HCT116 (cell line): Measurements from ENCODE around the gene DNMT3A. TPM values are rescaled to one million over a fixed set of nuclear protein-coding genes. Genes with fewer than 3 reads are reported as not detected.

Source experiments
- ATAC-seq: fragments of 200-7000 bp; cut with Tn5 transposase; 2 replicates; pipeline ENCODE4 v1.9.1; 2020; ENCODE audit warnings: mild to moderate bottlenecking, moderate library complexity
- BruUV-seq: library from RNA; stranded (reverse); fragments of 400-500 nt; replicated peaks from 2 replicates; lab custom pipeline; 2021; lab: Mats Ljungman, UMichigan
- CTCF ChIA-PET: fragments of 300-600 bp; sonication (Branson Sonifier 250); formaldehyde crosslinking; loops from one replicate; lab custom pipeline; 2021; ENCODE audit warnings: antibody characterized with exemption; lab: Charles Lee
- POLR2A ChIA-PET: fragments of 300-600, 350-600 bp; sonication (Branson Sonifier 250); formaldehyde crosslinking; loops from one replicate; lab custom pipeline; 2021; ENCODE audit warnings: antibody characterized with exemption; lab: Charles Lee
- RAD21 ChIA-PET, 2 experiments: fragments of 300-600 bp; sonication (Branson Sonifier 250); formaldehyde crosslinking; loops; one replicate each; lab custom pipeline; 2023; ENCODE audit warnings: low total read pairs in 2 of 2; ENCODE audit not compliant: uncharacterized antibody in 2 of 2, unreplicated experiment in 2 of 2, low non-redundant PET in 1 of 2; lab: Charles Lee
- DNase-seq: peaks from one replicate; pipeline ENCODE4 v3.0.0-alpha.2; 2010; ENCODE audit warnings: low read depth, low spot score
- H2AFZ ChIP-seq: fragments of 200-600 bp; shearing (Covaris generic), sonication (generic); 2 replicates; pipeline ENCODE4 v1.6.1; 2017; ENCODE audit warnings: low read depth, mixed run types, mixed read lengths, antibody characterized with exemption, low read length; ENCODE audit not compliant: poor library complexity, severe bottlenecking
- H3K27ac ChIP-seq: 2 replicates; pipeline ENCODE4 v1.5.1; 2012; ENCODE audit warnings: low read depth, low read length
- H3K27me3 ChIP-seq: fragments of 200-600 bp; sonication (generic); 2 replicates; pipeline ENCODE4 v1.6.1; 2016; ENCODE audit warnings: mixed run types, low read length, mixed read lengths; ENCODE audit not compliant: insufficient read depth
- H3K36me3 ChIP-seq, 2 experiments: fragments of 200-500 bp in 1 of 2; fragments of 200-600 bp in 1 of 2; sonication (Bioruptor generic) in 1 of 2; sonication (generic) in 1 of 2; 2 replicates each; pipeline versions ENCODE4 v1.5.1 to v1.6.1; 2014 to 2016; ENCODE audit warnings: low read length in 2 of 2, inconsistent platforms in 1 of 2, mixed read lengths in 1 of 2, mixed run types in 1 of 2; ENCODE audit not compliant: insufficient read depth in 2 of 2, control insufficient read depth in 1 of 2
- H3K4me1 ChIP-seq, 2 experiments: fragments of 200-600 bp in 1 of 2; sonication (generic) in 1 of 2; 2 replicates each; pipeline versions ENCODE4 v1.5.1 to v1.6.1; 2012 to 2017; ENCODE audit warnings: low read length in 2 of 2, inconsistent platforms in 1 of 2, mild to moderate bottlenecking in 1 of 2, mixed read lengths in 1 of 2, mixed run types in 1 of 2, moderate library complexity in 1 of 2; ENCODE audit not compliant: insufficient read depth in 2 of 2, control insufficient read depth in 1 of 2
- H3K4me2 ChIP-seq: fragments of 200-600 bp; sonication (generic); 2 replicates; pipeline ENCODE4 v1.6.1; 2017; ENCODE audit warnings: mixed run types, low read length, mixed read lengths
- H3K4me3 ChIP-seq, 2 experiments: fragments of 200-600 bp in 1 of 2; sonication (generic) in 1 of 2; replicated peaks in 1 of 2; 2 replicates each; pipeline ENCODE4 v1.5.1; 2011 to 2016; ENCODE audit warnings: low read length in 2 of 2, control low read depth in 1 of 2, low read depth in 1 of 2, mild to moderate bottlenecking in 1 of 2, mixed read lengths in 1 of 2, mixed run types in 1 of 2
- H3K79me2 ChIP-seq: fragments of 200-600 bp; sonication (generic); 2 replicates; pipeline ENCODE4 v1.6.1; 2017; ENCODE audit warnings: mild to moderate bottlenecking, mixed run types, low read length, moderate library complexity, mixed read lengths; ENCODE audit not compliant: insufficient read depth
- H3K9ac ChIP-seq: fragments of 200-600 bp; sonication (generic); 2 replicates; pipeline ENCODE4 v1.6.1; 2016; ENCODE audit warnings: low read length, mixed read lengths
- H3K9me2 ChIP-seq: fragments of 200-600 bp; sonication (generic), shearing (Covaris generic); 2 replicates; pipeline ENCODE4 v1.6.1; 2017; ENCODE audit warnings: mixed run types, mild to moderate bottlenecking, moderate library complexity; ENCODE audit not compliant: insufficient read depth
- H3K9me3 ChIP-seq, 2 experiments: fragments of 200-500 bp in 1 of 2; fragments of 200-600 bp in 1 of 2; sonication (Bioruptor generic) in 1 of 2; sonication (generic) in 1 of 2; 2 replicates each; pipeline ENCODE4 v1.6.1; 2014 to 2017; ENCODE audit warnings: low read length in 2 of 2, mixed read lengths in 2 of 2, inconsistent platforms in 1 of 2, low read depth in 1 of 2, mild to moderate bottlenecking in 1 of 2, mixed run types in 1 of 2, moderate library complexity in 1 of 2; ENCODE audit not compliant: control insufficient read depth in 1 of 2, insufficient read depth in 1 of 2
- H4K20me1 ChIP-seq: fragments of 200-600 bp; sonication (generic), shearing (Covaris generic); 2 replicates; pipeline ENCODE4 v1.6.1; 2017; ENCODE audit warnings: mixed run types, mild to moderate bottlenecking, moderate library complexity; ENCODE audit not compliant: insufficient read depth
- ATF3 ChIP-seq: IDR thresholded peaks from 2 replicates; pipeline ENCODE4 v1.6.1; 2012
- CTCF ChIP-seq, 3 experiments: fragments of 200-600 bp in 1 of 3; sonication (generic) in 1 of 3; IDR thresholded peaks in 2 of 3; conservative IDR thresholded peaks in 1 of 3; 2 replicates each; pipeline ENCODE4 v1.5.1; 2012 to 2017; ENCODE audit warnings: low read depth in 2 of 3, low read length in 2 of 3, antibody characterized with exemption in 1 of 3, borderline replicate concordance in 1 of 3, control low read depth in 1 of 3, mild to moderate bottlenecking in 1 of 3, mixed read lengths in 1 of 3, mixed run types in 1 of 3, moderate library complexity in 1 of 3; ENCODE audit not compliant: insufficient read depth in 1 of 3
- ELF1 ChIP-seq: IDR thresholded peaks from 2 replicates; pipeline ENCODE4 v1.6.1; 2012; ENCODE audit warnings: low read depth, borderline replicate concordance
- EZH2 ChIP-seq: fragments of 200-600 bp; sonication (generic); IDR thresholded peaks from 2 replicates; pipeline ENCODE4 v1.6.1; 2017; ENCODE audit warnings: antibody characterized with exemption, mixed run types
- EZH2phosphoT487 ChIP-seq: fragments of 200-600 bp; IDR thresholded peaks from 2 replicates; pipeline ENCODE4 v1.6.1; 2018; ENCODE audit warnings: antibody characterized with exemption, borderline replicate concordance
- FOSL1 ChIP-seq: IDR thresholded peaks from 2 replicates; pipeline ENCODE4 v1.6.1; 2012; ENCODE audit warnings: low read depth
- JUND ChIP-seq: IDR thresholded peaks from 2 replicates; pipeline ENCODE4 v1.6.1; 2012
- ZNF274 ChIP-seq: fragments of 200-500 bp; sonication (Bioruptor generic); IDR thresholded peaks from 2 replicates; pipeline ENCODE4 v1.6.1; 2014; ENCODE audit warnings: mild to moderate bottlenecking, low read depth, low read length, inconsistent platforms
- intact Hi-C: fragments of 100-400 bp; cut with micrococcal nuclease; formaldehyde crosslinking; loops from 2 replicates; pipeline ENCODE4 v1.10.0; 2022
- total RNA-seq: library from RNA; stranded (reverse); gene quantifications from one replicate; pipeline ENCODE4 v1.2.1, GENCODE V29; 2021; ENCODE audit not compliant: unreplicated experiment

The DNMT3A gene
- total RNA-seq, 1 experiment from 2014 or later, result 14.3 TPM

- no peaks in the 10 kb centered on the region for H3K9me3 ChIP-seq
- H3K9me2 ChIP-seq, result no peaks in the 10 kb centered on the region
- ATAC-seq (no peak), DNase-seq (no peak)
- ChIA-PET CTCF (no interaction called here), RAD21 (no interaction called here), POLR2A (no interaction called here)
- no peaks in the 10 kb centered on the region for H3K79me2 ChIP-seq
- TF ChIP-seq ELF1 (no peak), EZH2phosphoT487 (no peak)
- no peak overlapping the region for H3K9ac ChIP-seq
- BruUV-seq, result no TSS peak
- no peak overlapping the region for H3K4me3 ChIP-seq
- no peaks in the 10 kb centered on the region for H3K4me1 ChIP-seq
- no peaks in the 10 kb centered on the region for H4K20me1 ChIP-seq
- H3K27me3 ChIP-seq, result no peaks in the 10 kb centered on the region
- H3K36me3 ChIP-seq, result peaks cover 0 to 6% of the 10 kb centered on the region in 2 experiments; a peak in 1 of 4 replicates
- no peak overlapping the region for H3K27ac ChIP-seq
- no peak overlapping the region for H3K4me2 ChIP-seq
- H2AFZ ChIP-seq, result no peak overlapping the region
- intact Hi-C loops, result no loop called here
Measured at GRCh38 chr2:25236736-25237135, 105.0 kb downstream of the DNMT3A start.

GRCh38 chr2:25234738-25235137 is 107.0 kb downstream of the DNMT3A start:
- H3K9ac ChIP-seq, result no peak overlapping the region
- H2AFZ ChIP-seq, result no peak overlapping the region
- intact Hi-C loops, result no loop called here
- H3K9me2 ChIP-seq, result no peaks in the 10 kb centered on the region
- RAD21 ChIA-PET, result no interaction called here
- H3K27me3 ChIP-seq, result no peaks in the 10 kb centered on the region
- H3K4me2 ChIP-seq, result no peak overlapping the region
- H3K79me2 ChIP-seq, result no peaks in the 10 kb centered on the region
- H3K4me3 ChIP-seq, result no peak overlapping the region
- no peak overlapping the region for H3K27ac ChIP-seq
- no peak for TF ChIP-seq CTCF (IDR thresholded peaks at IDR 0.05 in 2 of 3, conservative IDR thresholded peaks at IDR 0.05 in 1 of 3; ENCODE audit: borderline replicate concordance in 1 of 3, insufficient read depth in 1 of 3, low read depth in 2 of 3, low read length in 2 of 3)
- TF ChIP-seq ZNF274, result no peak
- no peak for TF ChIP-seq FOSL1
- no peak for TF ChIP-seq EZH2
- TF ChIP-seq JUND, result no peak
- no peak for TF ChIP-seq ATF3
- TF ChIP-seq, all 23 proteins: peak for 0
- BruUV-seq, result no TSS peak
- DNase-seq (no peak), ATAC-seq (no peak)
- POLR2A ChIA-PET, result no interaction called here
- Histone ChIP-seq H4K20me1 (no peaks in the 10 kb centered on the region), H3K4me1 (no peaks in the 10 kb centered on the region), H3K36me3 (peaks cover 0 to 6% of the 10 kb centered on the region in 2 experiments; a peak in 1 of 4 replicates), H3K9me3 (no peaks in the 10 kb centered on the region)
- CTCF ChIA-PET, result no interaction called here
